NCI-H2081 (cell line): ENCODE data around the gene RABGGTA.
A peak's percentile ranks its signal among the peaks of the same experiment; 100 is the strongest.

Experiments used
- DNase-seq, 2 experiments: peaks; one replicate each; lab custom pipeline; 2025; lab: John Stamatoyannopoulos, UW

RABGGTA gene

GRCh38 chr14:24271134-24271833 lies at the start of gene RABGGTA:
Gene RABGGTA (minus strand): TSS chr14:24271597. CDS start chr14:24271115, 482 bp downstream.
- DNase-seq, result peak; percentile 90 to 95

GRCh38 chr14:24317141-24317928 lies 45.9 kb upstream of the RABGGTA start:
- DNase-seq, result no peak

- no peak for DNase-seq
Observed at GRCh38 chr14:24316597-24316950, 45.2 kb upstream of the RABGGTA start.

- no peak for DNase-seq
Observed at GRCh38 chr14:24315807-24316596, 44.6 kb upstream of the RABGGTA start.

GRCh38 chr14:24315243-24315806 lies 43.9 kb upstream of the RABGGTA start:
- no peak for DNase-seq

- DNase-seq, result no peak
Observed at GRCh38 chr14:24314377-24315193, 43.2 kb upstream of the RABGGTA start.

GRCh38 chr14:24313913-24314312 lies 42.5 kb upstream of the RABGGTA start:
- no peak for DNase-seq

- no peak for DNase-seq
Observed at GRCh38 chr14:24312736-24313507, 41.5 kb upstream of the RABGGTA start.

GRCh38 chr14:24311837-24312615 lies 40.6 kb upstream of the RABGGTA start:
- DNase-seq, result no peak

GRCh38 chr14:24310646-24311604 lies 39.5 kb upstream of the RABGGTA start, which contains the start of gene LTB4R:
Gene LTB4R (plus strand): TSS chr14:24311502. CDS start chr14:24315652, 4,150 bp downstream.
- no peak for DNase-seq

- no peak for DNase-seq
Observed at GRCh38 chr14:24310265-24310645, 38.9 kb upstream of the RABGGTA start.

GRCh38 chr14:24309538-24310264 lies 38.3 kb upstream of the RABGGTA start, which contains the start of gene LTB4R2:
Gene LTB4R2 (plus strand): TSS chr14:24310140. CDS start chr14:24310665, 525 bp downstream.
- DNase-seq, result no peak

- no peak for DNase-seq
Observed at GRCh38 chr14:24308342-24309124, 37.1 kb upstream of the RABGGTA start.

GRCh38 chr14:24307575-24308341 lies 36.4 kb upstream of the RABGGTA start, which contains the start of gene CIDEB:
Gene CIDEB (minus strand): TSS chr14:24307977. CDS start chr14:24307858, 119 bp downstream.
- DNase-seq, result peak; percentile 5 to 17

GRCh38 chr14:24307156-24307574 lies 35.8 kb upstream of the RABGGTA start:
- DNase-seq, result no peak

GRCh38 chr14:24304019-24304387 lies 32.6 kb upstream of the RABGGTA start:
- no peak for DNase-seq
